ENCODE measurements around the gene SLC25A2.
A peak's percentile ranks its signal among the peaks of the same experiment; 100 is the strongest.
"Not testable (repeated sequence)": the region's sequence is repeated elsewhere in the genome, so short reads cannot be mapped to it uniquely, and the experiment has no call there.

Gene SLC25A2

GRCh38 chr5:141326088-141326854 lies 22.4 kb upstream of the SLC25A2 start:
- Mint-ChIP-seq H3K4me3 (peak overlapping the region; percentile 92), H3K27me3 (peaks cover 26% of the 10 kb centered on the region), H3K9me3 (ENCODE audit: low read depth) (peaks cover 11% of the 10 kb centered on the region), H3K36me3 (peaks cover 21% of the 10 kb centered on the region), H3K27ac (peak overlapping the region; percentile 82), H3K4me1 (ENCODE audit: low read depth) (peaks cover 9% of the 10 kb centered on the region)

GRCh38 chr5:141322261-141322660 lies 18.4 kb upstream of the SLC25A2 start:
- no peak overlapping the region for H3K27ac Mint-ChIP-seq
- peaks cover 7% of the 10 kb centered on the region for H3K27me3 Mint-ChIP-seq
- peaks cover 31% of the 10 kb centered on the region for H3K36me3 Mint-ChIP-seq
- H3K4me1 Mint-ChIP-seq (ENCODE audit: low read depth) = peaks cover 39% of the 10 kb centered on the region
- no peak overlapping the region for H3K4me3 Mint-ChIP-seq
- H3K9me3 Mint-ChIP-seq (ENCODE audit: low read depth) = peaks cover 21% of the 10 kb centered on the region

- Mint-ChIP-seq H3K27ac (peak within 1 kb of the TSS; percentile 97), H3K9me3 (ENCODE audit: low read depth) (peaks cover 24% of the 10 kb centered on the region), H3K36me3 (peaks cover 33% of the 10 kb centered on the region)
Observed at GRCh38 chr5:141320225-141321169, 16.6 kb upstream of the SLC25A2 start, which contains the start of gene TAF7. TSS of gene TAF7 (minus strand) at chr5:141320784. CDS start at chr5:141320044, 740 bp downstream.

GRCh38 chr5:141319699-141320098 lies 15.8 kb upstream of the SLC25A2 start:
- Mint-ChIP-seq H3K9me3 (ENCODE audit: low read depth) (peaks cover 32% of the 10 kb centered on the region), H3K4me1 (ENCODE audit: low read depth) (peaks cover 29% of the 10 kb centered on the region), H3K27me3 (no peaks in the 10 kb centered on the region), H3K27ac (peak overlapping the region; percentile 97), H3K36me3 (peaks cover 41% of the 10 kb centered on the region), H3K4me3 (peak overlapping the region; percentile 96)

More at GRCh38 chr5:141320225-141321169, 16.6 kb upstream of the SLC25A2 start, which contains the start of gene TAF7:
- Mint-ChIP-seq H3K4me3 (peak within 1 kb of the TSS; percentile 96), H3K4me1 (ENCODE audit: low read depth) (peaks cover 29% of the 10 kb centered on the region), H3K27me3 (no peaks in the 10 kb centered on the region)

GRCh38 chr5:141319202-141319601 lies 15.4 kb upstream of the SLC25A2 start:
- Mint-ChIP-seq H3K36me3 (peaks cover 43% of the 10 kb centered on the region), H3K27ac (no peak overlapping the region), H3K4me1 (ENCODE audit: low read depth) (peaks cover 29% of the 10 kb centered on the region), H3K9me3 (ENCODE audit: low read depth) (peaks cover 34% of the 10 kb centered on the region), H3K27me3 (no peaks in the 10 kb centered on the region), H3K4me3 (peak overlapping the region; percentile 96)

- H3K4me3 Mint-ChIP-seq, H3K27me3 Mint-ChIP-seq, H3K27ac Mint-ChIP-seq: not testable (repeated sequence)
- H3K36me3 Mint-ChIP-seq = peaks cover 52% of the 10 kb centered on the region
- peaks cover 39% of the 10 kb centered on the region for H3K9me3 Mint-ChIP-seq (ENCODE audit: low read depth)
- peaks cover 29% of the 10 kb centered on the region for H3K4me1 Mint-ChIP-seq (ENCODE audit: low read depth)
Observed at GRCh38 chr5:141316963-141317362, 13.1 kb upstream of the SLC25A2 start.

GRCh38 chr5:141313711-141314110 lies 9.9 kb upstream of the SLC25A2 start:
- Mint-ChIP-seq H3K4me3 (no peak overlapping the region), H3K27me3 (no peaks in the 10 kb centered on the region), H3K4me1 (ENCODE audit: low read depth) (peaks cover 7% of the 10 kb centered on the region), H3K36me3 (peaks cover 58% of the 10 kb centered on the region), H3K27ac (no peak overlapping the region), H3K9me3 (ENCODE audit: low read depth) (peaks cover 34% of the 10 kb centered on the region)

GRCh38 chr5:141306630-141307029 lies 2.8 kb upstream of the SLC25A2 start:
- peaks cover 18% of the 10 kb centered on the region for H3K9me3 Mint-ChIP-seq (ENCODE audit: low read depth)
- H3K27ac Mint-ChIP-seq = no peak overlapping the region
- no peaks in the 10 kb centered on the region for H3K27me3 Mint-ChIP-seq
- H3K4me3 Mint-ChIP-seq = no peak overlapping the region
- no peaks in the 10 kb centered on the region for H3K4me1 Mint-ChIP-seq (ENCODE audit: low read depth)
- peaks cover 42% of the 10 kb centered on the region for H3K36me3 Mint-ChIP-seq

- Mint-ChIP-seq H3K36me3 (peaks cover 52% of the 10 kb centered on the region), H3K27me3 (no peaks in the 10 kb centered on the region), H3K4me1 (ENCODE audit: low read depth) (no peaks in the 10 kb centered on the region), H3K27ac (no peak overlapping the region), H3K4me3 (no peak overlapping the region), H3K9me3 (ENCODE audit: low read depth) (peaks cover 27% of the 10 kb centered on the region)
Observed at GRCh38 chr5:141298376-141298775, 5.5 kb downstream of the SLC25A2 start.

- H3K27me3 Mint-ChIP-seq = no peaks in the 10 kb centered on the region
- H3K36me3 Mint-ChIP-seq = peaks cover 43% of the 10 kb centered on the region
- no peak overlapping the region for H3K27ac Mint-ChIP-seq
- H3K9me3 Mint-ChIP-seq (ENCODE audit: low read depth) = peaks cover 42% of the 10 kb centered on the region
- no peaks in the 10 kb centered on the region for H3K4me1 Mint-ChIP-seq (ENCODE audit: low read depth)
- H3K4me3 Mint-ChIP-seq = no peak overlapping the region
Observed at GRCh38 chr5:141272906-141273305, 30.9 kb downstream of the SLC25A2 start.

- Mint-ChIP-seq H3K27ac (no peak overlapping the region), H3K4me1 (ENCODE audit: low read depth) (no peaks in the 10 kb centered on the region), H3K9me3 (ENCODE audit: low read depth) (peaks cover 48% of the 10 kb centered on the region), H3K27me3 (no peaks in the 10 kb centered on the region), H3K36me3 (peaks cover 49% of the 10 kb centered on the region), H3K4me3 (no peak overlapping the region)
Observed at GRCh38 chr5:141269195-141269594, 34.7 kb downstream of the SLC25A2 start.

- H3K36me3 Mint-ChIP-seq = peaks cover 35% of the 10 kb centered on the region
- H3K4me1 Mint-ChIP-seq (ENCODE audit: low read depth) = no peaks in the 10 kb centered on the region
- no peak overlapping the region for H3K27ac Mint-ChIP-seq
- H3K4me3 Mint-ChIP-seq = no peak overlapping the region
- H3K27me3 Mint-ChIP-seq = no peaks in the 10 kb centered on the region
- H3K9me3 Mint-ChIP-seq (ENCODE audit: low read depth) = peaks cover 34% of the 10 kb centered on the region
Observed at GRCh38 chr5:141261238-141261546, 42.7 kb downstream of the SLC25A2 start.

- H3K36me3 Mint-ChIP-seq = peaks cover 32% of the 10 kb centered on the region
- no peaks in the 10 kb centered on the region for H3K27me3 Mint-ChIP-seq
- H3K4me1 Mint-ChIP-seq (ENCODE audit: low read depth) = no peaks in the 10 kb centered on the region
- peaks cover 35% of the 10 kb centered on the region for H3K9me3 Mint-ChIP-seq (ENCODE audit: low read depth)
- no peak overlapping the region for H3K4me3 Mint-ChIP-seq
- no peak overlapping the region for H3K27ac Mint-ChIP-seq
Observed at GRCh38 chr5:141260458-141261237, 43.2 kb downstream of the SLC25A2 start.

GRCh38 chr5:141258948-141259347 lies 44.9 kb downstream of the SLC25A2 start:
- no peak overlapping the region for H3K27ac Mint-ChIP-seq
- H3K27me3 Mint-ChIP-seq = no peaks in the 10 kb centered on the region
- H3K9me3 Mint-ChIP-seq (ENCODE audit: low read depth) = peaks cover 44% of the 10 kb centered on the region
- no peaks in the 10 kb centered on the region for H3K4me1 Mint-ChIP-seq (ENCODE audit: low read depth)
- H3K4me3 Mint-ChIP-seq = no peak overlapping the region
- peaks cover 31% of the 10 kb centered on the region for H3K36me3 Mint-ChIP-seq
